H1 (cell line): ENCODE results near the gene SSB. TPM values are rescaled to one million over a fixed set of nuclear protein-coding genes. Genes with fewer than 3 reads are reported as not detected.

ENCODE experiments used
- BCL11A ChIP-seq, 2 experiments: IDR thresholded peaks; one replicate each; pipeline ENCODE4 v1.6.1; 2011; ENCODE audit warnings: low read depth in 2 of 2, low read length in 2 of 2, mild to moderate bottlenecking in 2 of 2
- CHD7 ChIP-seq: fragments of 300-600 bp; sonication (generic); IDR thresholded peaks from 2 replicates; pipeline ENCODE4 v1.7.1; 2012; ENCODE audit warnings: low read length, moderate library complexity, mild to moderate bottlenecking, inconsistent platforms; ENCODE audit not compliant: insufficient replicate concordance
- CREB1 ChIP-seq: IDR thresholded peaks from 2 replicates; pipeline ENCODE4 v1.6.1; 2012; ENCODE audit warnings: inconsistent platforms
- GABPA ChIP-seq: IDR thresholded peaks from 2 replicates; pipeline ENCODE4 v1.6.1; 2011; ENCODE audit warnings: mild to moderate bottlenecking, low read length, moderate library complexity, borderline replicate concordance; ENCODE audit not compliant: insufficient read depth
- POLR2A ChIP-seq, 2 experiments: IDR thresholded peaks; 1 replicate in 1 of 2; 2 replicates in 1 of 2; pipeline ENCODE4 v1.6.1; 2011; ENCODE audit warnings: low read depth in 2 of 2, low read length in 2 of 2, mild to moderate bottlenecking in 2 of 2; ENCODE audit errors: control extremely low read depth in 1 of 2
- RFX5 ChIP-seq: IDR thresholded peaks from 2 replicates; pipeline ENCODE4 v1.6.1; 2011; ENCODE audit warnings: low read depth, low read length, improper control_type of control experiment, borderline replicate concordance
- SIX5 ChIP-seq: IDR thresholded peaks from 2 replicates; pipeline ENCODE4 v1.6.1; 2011; ENCODE audit warnings: mild to moderate bottlenecking, low read depth, low read length
- SP1 ChIP-seq: IDR thresholded peaks from 2 replicates; pipeline ENCODE4 v1.6.1; 2011; ENCODE audit warnings: low read depth, low read length
- USF2 ChIP-seq: IDR thresholded peaks from 2 replicates; pipeline ENCODE4 v1.6.1; 2011; ENCODE audit warnings: low read length, improper control_type of control experiment
- polyA plus RNA-seq, 7 experiments: library from polyadenylated mRNA; depleted of rRNA in 3 of 7; stranded (reverse) in 5 of 7; unstranded in 2 of 7; fragments of >200 nt in 5 of 7; fragments of 200-250 nt in 2 of 7; gene quantifications; 1 replicate in 5 of 7; 2 replicates in 1 of 7; 4 replicates in 1 of 7; pipeline versions ENCODE4 v1.2.1 to v1.2.3, GENCODE V29; 2011 to 2013; ENCODE audit warnings: missing spikeins in 2 of 7, mixed read lengths in 2 of 7
- total RNA-seq: library from RNA; stranded (reverse); fragmentation: NEBNext Ultra II Directional; extraction: Animal tissue kit (Norgen Biotek cat#: 25700); gene quantifications from 2 replicates; pipeline ENCODE4 v1.2.1, GENCODE V29; 2021

SSB gene
- total and polyA plus RNA-seq, 2 of the 8 experiments (the other 6 are each of a cell fraction or from before 2014, with no cell fraction given), result 60.8 to 270 TPM

GRCh38 chr2:169803480-169803879 lies 4.8 kb downstream of the SSB start (continued):
- TF ChIP-seq SIX5 (no peak), CREB1 (no peak), BCL11A (IDR thresholded peaks at IDR 0.05; ENCODE audit: low read depth in 2 of 2, low read length in 2 of 2) (no peak), RFX5 (no peak), GABPA (no peak), CHD7 (no peak), POLR2A (IDR thresholded peaks at IDR 0.05; ENCODE audit: control extremely low read depth in 1 of 2, low read depth in 2 of 2, low read length in 2 of 2) (no peak), USF2 (no peak), SP1 (no peak)
